Measurements from ENCODE around the gene USP16.

USP16 gene

DNA sequence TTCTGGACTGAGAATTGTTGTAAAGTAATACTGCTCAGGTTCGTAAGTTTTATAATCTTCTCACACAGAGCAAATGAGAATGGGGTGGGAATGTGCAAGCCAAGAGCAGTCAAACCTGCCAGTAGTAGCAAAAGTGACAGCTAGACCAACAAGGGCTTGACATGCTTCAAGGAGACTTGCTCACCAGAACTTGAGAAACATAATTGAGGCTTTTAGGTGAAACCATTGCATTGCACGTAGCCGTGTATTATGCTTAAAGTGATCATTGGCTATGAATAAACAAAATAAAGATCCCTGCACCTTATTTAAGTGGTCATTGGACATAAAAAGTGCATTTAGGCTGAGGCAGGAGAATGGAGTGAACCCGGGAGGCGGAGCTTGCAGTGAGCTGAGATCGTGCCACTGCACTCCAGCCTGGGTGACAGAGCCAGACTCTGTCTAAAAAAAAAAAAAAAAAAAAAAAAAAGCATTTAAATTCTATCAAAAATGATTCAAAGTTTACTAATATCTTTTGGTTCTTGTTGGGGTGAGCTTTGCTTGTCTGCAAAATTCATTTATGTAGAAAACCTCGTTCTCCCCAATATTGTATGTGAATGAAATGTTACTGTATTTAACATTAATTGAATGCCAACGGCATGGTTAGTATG lies 60.8 kb downstream of the USP16 start:
- FAIRE-seq: no peak

DNA sequence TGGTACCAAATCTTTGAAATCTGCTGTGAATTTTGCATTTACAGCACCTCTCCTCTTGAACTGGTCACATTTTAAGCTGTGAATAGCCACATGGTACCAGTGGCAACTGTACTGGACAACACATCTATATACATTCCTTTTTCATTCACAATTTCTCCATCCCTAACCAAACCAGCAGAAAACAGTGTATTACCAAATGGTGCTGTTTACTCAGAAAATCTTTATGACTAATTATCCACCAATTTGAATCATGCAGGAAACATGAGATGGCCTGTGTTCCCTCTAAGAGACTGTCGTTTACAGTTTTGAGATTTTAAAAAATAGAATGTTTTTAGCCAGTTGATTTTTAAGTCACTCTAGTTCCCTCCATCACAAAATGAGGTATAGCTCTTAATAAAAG lies 66.6 kb downstream of the USP16 start:
- no peak for FAIRE-seq

DNA sequence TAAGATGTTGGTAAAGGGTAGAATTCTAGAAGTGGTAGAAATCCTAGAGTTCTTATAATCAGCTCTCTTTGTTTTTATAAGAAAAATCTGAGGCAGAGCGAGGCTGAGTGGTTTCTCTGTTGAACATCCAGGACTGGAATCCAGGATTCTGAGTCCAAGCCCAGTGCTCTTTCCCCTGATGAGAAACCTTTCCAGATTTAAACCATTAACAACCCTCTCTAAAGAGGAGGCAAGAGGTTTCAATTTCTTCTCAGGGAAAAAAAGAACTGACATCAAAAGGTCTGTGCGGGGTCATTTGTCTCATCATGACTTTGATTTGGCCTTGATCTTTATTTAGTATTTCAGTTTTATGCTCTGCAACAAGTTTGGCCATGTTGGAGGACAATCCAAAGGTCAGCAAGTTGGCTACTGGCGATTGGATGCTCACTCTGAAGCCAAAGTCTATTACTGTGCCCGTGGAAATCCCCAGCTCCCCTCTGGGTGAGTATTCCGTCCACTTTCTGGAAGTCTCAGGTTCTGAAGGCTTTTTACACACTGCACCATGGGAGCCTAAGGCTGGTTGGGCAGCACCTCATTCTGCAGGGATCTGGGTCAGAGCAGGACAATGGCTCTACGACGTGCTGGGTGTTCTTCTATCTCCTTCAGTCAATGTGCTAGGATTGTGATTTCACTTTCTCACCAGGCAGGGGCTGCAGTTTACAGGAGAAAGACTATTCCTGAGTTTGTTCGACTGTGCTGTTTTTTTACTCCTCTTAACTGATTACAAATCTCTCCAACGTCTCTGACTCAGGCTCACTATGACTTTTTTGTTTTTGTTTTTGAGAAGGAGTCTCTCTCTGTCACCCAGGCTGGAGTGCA lies 67.9 kb downstream of the USP16 start:
- no peak for FAIRE-seq

DNA sequence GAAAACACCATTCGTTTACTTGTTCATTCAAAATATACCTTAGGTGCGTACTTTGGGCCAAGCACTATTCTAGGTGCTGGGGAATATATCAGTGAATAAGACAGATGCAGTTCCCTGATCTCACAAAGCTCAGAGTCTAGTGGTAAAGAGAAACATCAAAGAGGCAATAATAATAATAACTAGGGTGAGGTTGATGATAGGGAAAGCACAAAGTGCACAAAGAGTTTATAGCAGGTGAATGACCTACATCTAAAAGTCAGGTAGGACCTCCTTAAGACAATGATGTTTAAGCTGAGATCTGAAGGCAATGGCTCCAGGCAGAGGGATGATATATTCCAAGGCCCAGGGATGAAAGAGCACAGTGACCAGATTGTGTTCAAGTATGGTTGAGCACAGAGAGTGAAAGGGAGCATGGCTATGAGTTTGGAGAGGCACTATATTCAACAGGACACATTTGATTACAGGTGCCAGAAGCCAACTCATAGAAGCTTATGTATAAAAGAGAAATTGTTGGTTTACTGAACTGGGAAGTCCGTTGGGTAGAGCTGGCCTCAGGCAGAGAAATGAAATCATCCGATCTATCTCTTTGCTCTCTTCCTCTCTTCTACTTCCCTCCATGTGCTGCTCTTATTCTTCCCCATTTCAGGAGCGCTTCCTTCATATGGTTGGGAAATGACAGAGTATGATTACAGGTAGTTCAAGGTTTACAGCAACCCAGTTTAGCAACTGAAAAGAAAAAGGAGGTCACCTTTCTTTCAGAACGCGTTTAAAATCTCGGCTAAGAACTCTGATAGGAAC lies 71.9 kb downstream of the USP16 start:
- no peak for FAIRE-seq

DNA sequence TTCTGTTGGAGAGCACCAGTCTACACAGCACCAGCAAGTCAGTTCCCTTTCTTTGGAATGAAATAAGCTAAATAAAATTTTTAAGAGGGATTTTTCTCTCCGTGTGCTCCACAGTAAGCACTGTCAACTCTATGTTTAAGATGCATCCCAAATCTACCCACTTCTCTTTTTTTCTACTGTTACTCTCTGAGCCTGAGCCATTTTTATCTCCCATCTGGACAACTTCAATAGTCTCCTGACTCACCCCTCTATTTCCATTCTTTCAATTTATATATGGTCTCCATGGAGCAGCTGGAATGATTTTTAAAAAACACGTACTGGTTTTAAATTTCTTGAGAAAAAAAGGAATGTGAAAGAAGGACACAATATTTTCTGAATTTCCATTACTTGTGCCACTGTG lies 73.7 kb downstream of the USP16 start:
- no peak for FAIRE-seq

DNA sequence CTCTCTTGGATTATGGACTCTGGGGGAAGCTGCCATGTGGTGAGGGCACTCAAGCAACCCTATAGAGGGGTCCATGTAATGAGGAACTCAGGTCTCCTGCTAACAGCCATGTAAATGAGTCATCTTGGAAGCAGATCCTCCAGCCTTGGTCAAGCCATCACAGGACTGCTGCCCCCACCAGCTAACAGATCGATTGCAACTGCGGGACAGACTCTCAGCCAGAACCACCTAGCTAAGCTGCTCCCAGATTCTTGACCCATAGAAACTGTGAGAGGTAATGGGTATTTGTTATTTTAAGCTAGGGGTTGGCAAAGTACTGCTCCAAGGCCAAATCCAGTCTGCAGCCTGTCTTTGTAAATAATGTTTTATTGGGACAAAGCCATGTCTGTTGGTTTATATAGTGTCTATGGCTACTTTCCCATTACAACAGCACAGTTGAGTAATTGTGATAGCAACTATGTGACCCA lies 78.4 kb downstream of the USP16 start:
- no peak for FAIRE-seq
